Measurements from ENCODE around the gene MRPL53.

Gene MRPL53

GRCh38 chr2:74497777-74498499, 25.5 kb upstream of the MRPL53 start:
- no peak for TF ChIP-seq CTCF (IDR thresholded peaks at IDR 0.05; ENCODE audit: low read depth, low read length, missing control alignments)
- DNase-seq (ENCODE audit: low read depth) = no peak
- in situ Hi-C loops (cut with HindIII; ENCODE audit: low sequenced_read_pairs) = no loop called here
- H3K4me3 ChIP-seq (ENCODE audit: low read depth, low read length) = peak overlapping the region; percentile 19

GRCh38 chr2:74496997-74497776, 24.7 kb upstream of the MRPL53 start:
- in situ Hi-C loops (cut with HindIII; ENCODE audit: low sequenced_read_pairs) = no loop called here
- DNase-seq (ENCODE audit: low read depth) = no peak
- H3K4me3 ChIP-seq (ENCODE audit: low read depth, low read length) = no peak overlapping the region
- TF ChIP-seq CTCF (IDR thresholded peaks at IDR 0.05; ENCODE audit: low read depth, low read length, missing control alignments) = no peak

GRCh38 chr2:74495440-74495839, 23.0 kb upstream of the MRPL53 start:
- no peak overlapping the region for H3K4me3 ChIP-seq (ENCODE audit: low read depth, low read length)
- in situ Hi-C loops (cut with HindIII; ENCODE audit: low sequenced_read_pairs) = no loop called here
- TF ChIP-seq CTCF (IDR thresholded peaks at IDR 0.05; ENCODE audit: low read depth, low read length, missing control alignments) = no peak
- DNase-seq (ENCODE audit: low read depth) = no peak

DNA sequence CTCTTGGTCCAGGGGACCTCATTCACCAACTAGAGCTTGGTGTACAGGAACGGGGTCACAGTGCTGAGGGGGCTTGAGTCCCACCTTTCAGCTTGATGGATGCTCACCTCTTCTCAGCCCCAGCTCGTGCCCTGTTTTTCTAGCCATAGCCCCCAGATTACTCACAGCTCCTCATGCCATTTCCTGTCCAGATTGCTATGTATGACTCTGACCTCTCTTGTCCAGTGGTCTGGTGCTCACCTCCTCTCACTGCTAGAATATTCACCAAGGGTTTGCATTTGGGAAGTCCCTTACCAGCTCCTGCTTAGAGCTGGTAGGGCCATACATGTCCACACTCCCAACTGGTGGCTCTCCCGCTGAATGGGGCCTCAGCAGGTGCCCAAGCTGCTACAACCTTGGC, 21.1 kb upstream of the MRPL53 start:
- H3K4me3 ChIP-seq (ENCODE audit: low read depth, low read length) = no peak overlapping the region
- TF ChIP-seq CTCF (IDR thresholded peaks at IDR 0.05; ENCODE audit: low read depth, low read length, missing control alignments) = no peak
- DNase-seq (ENCODE audit: low read depth) = no peak
- in situ Hi-C loops (cut with HindIII; ENCODE audit: low sequenced_read_pairs) = loop anchor here (5.0 kb wide), 1 partner anchor 84 kb away; no protein-coding TSS in a partner anchor

DNA sequence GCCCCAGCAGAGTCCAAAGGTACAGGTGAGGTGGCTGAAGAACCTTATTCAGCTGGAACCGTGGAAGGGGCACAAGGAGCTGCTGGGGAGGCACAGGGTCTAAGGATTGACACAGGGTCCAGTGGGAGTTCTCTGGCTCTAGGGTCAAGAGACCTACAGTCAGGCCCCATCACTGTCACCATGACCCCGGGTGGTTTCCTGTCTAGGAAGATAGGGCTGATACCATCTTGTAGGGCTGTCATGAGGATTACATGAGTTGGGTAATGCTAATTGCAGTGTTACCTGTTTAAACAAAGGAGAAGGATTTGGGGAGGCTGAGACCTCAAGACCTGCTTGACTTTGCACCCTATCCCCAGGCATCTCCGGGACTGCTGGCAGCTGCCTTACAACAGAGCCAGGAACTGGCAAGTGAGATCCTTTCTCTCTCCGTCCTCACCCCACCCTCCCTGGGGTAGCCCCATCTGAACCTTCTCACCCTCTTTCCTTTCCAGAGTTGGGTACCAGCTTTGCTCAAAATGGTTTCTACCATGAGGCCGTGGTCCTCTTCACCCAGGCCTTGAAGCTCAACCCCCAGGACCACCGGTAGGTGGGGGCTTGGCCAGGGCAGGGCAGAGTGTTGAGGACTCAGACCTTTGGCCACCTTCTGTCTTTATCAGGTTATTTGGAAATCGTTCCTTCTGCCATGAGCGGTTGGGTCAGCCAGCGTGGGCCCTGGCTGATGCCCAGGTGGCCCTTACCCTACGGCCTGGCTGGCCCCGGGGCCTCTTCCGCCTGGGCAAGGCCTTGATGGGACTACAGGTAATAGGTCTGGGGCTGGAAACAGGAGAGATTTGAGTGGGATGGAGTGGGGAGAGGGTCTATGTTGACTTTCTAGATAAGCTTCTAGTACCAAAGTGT, 19.4 kb upstream of the MRPL53 start:
- DNase-seq (ENCODE audit: low read depth) = no peak
- in situ Hi-C loops (cut with HindIII; ENCODE audit: low sequenced_read_pairs) = loop anchor here (5.0 kb wide), 1 partner anchor 85 kb away; no protein-coding TSS in a partner anchor
- no peak for TF ChIP-seq CTCF (IDR thresholded peaks at IDR 0.05; ENCODE audit: low read depth, low read length, missing control alignments)
- no peak overlapping the region for H3K4me3 ChIP-seq (ENCODE audit: low read depth, low read length)

DNA sequence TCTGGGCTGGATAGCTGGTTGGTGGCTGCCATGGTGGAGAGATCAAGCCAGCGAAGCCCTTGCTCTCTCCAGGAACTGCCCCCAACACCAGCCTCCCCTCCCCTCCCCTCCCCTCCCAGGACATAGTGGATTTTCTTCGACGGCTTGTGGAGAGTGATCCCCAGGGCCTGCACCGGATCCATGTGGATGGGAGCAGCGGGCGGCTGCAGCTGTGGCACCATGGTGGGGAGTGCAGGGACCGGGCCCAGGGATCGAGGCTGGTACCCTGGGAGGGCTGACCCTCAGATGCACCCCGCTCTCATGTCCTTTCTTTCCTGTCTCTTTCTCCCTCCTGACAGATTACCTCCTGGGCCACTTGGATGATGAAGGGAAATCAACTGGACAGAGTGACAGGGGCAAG, 17.4 kb upstream of the MRPL53 start:
- in situ Hi-C loops (cut with HindIII; ENCODE audit: low sequenced_read_pairs) = loop anchor here (5.0 kb wide), 1 partner anchor 87 kb away; no protein-coding TSS in a partner anchor
- DNase-seq (ENCODE audit: low read depth) = no peak
- TF ChIP-seq CTCF (IDR thresholded peaks at IDR 0.05; ENCODE audit: low read depth, low read length, missing control alignments) = no peak
- no peak overlapping the region for H3K4me3 ChIP-seq (ENCODE audit: low read depth, low read length)

Data from astrocyte of the cerebellum (primary cell).